Suppressor macrophage (primary cell): ENCODE data around the gene NDC1.
"Not testable (repeated sequence)": the region's sequence is repeated elsewhere in the genome, so short reads cannot be mapped to it uniquely, and the experiment has no call there.

Source experiments
- DNase-seq, 4 experiments: peaks; one replicate each; pipeline ENCODE4 v3.0.0-alpha.2; 2020 to 2022
- total RNA-seq, 17 experiments: gene quantifications; one replicate each; lab custom pipeline; 2026; ENCODE audit warnings: mixed read lengths in 6 of 17, inconsistent platforms in 3 of 17; lab: John Stamatoyannopoulos, UW

Gene NDC1
- 13.4 to 87.6 (median 54.3) reads per million in 17 experiments for total RNA-seq

GRCh38 chr1:53837924-53838653 is at the start of gene NDC1:
NDC1 (minus strand) TSS chr1:53838296; CDS start chr1:53838261, 35 bp downstream.
- DNase-seq, result peak; percentile 93 to 97 (median 96)

- not testable (repeated sequence) for DNase-seq
Observed at GRCh38 chr1:53883600-53883999, 45.5 kb upstream of the NDC1 start.

- DNase-seq, result not testable (repeated sequence)
Observed at GRCh38 chr1:53881853-53882252, 43.8 kb upstream of the NDC1 start.

- DNase-seq, result peak; percentile 8 to 83 (median 61)
Observed at GRCh38 chr1:53878492-53879105, 40.5 kb upstream of the NDC1 start.

- not testable (repeated sequence) for DNase-seq
Observed at GRCh38 chr1:53875150-53875549, 37.1 kb upstream of the NDC1 start.

GRCh38 chr1:53871773-53872484 is 33.8 kb upstream of the NDC1 start:
- no peak for DNase-seq

GRCh38 chr1:53871221-53871620 is 33.1 kb upstream of the NDC1 start:
- no peak for DNase-seq

- peak in 3 of 4 experiments; percentile 36 to 60 (median 55) for DNase-seq
Observed at GRCh38 chr1:53869454-53870117, 31.5 kb upstream of the NDC1 start.

GRCh38 chr1:53868565-53868964 is 30.5 kb upstream of the NDC1 start:
- no peak for DNase-seq

GRCh38 chr1:53862507-53862906 is 24.4 kb upstream of the NDC1 start:
- no peak for DNase-seq

- DNase-seq, result peak; percentile 47 to 71 (median 60)
Observed at GRCh38 chr1:53860967-53861411, 22.9 kb upstream of the NDC1 start.

- no peak for DNase-seq
Observed at GRCh38 chr1:53851571-53852285, 13.6 kb upstream of the NDC1 start.

- no peak for DNase-seq
Observed at GRCh38 chr1:53850082-53850673, 12.1 kb upstream of the NDC1 start.

- peak; percentile 22 to 58 (median 55) for DNase-seq
Observed at GRCh38 chr1:53847980-53848379, 9.9 kb upstream of the NDC1 start.

GRCh38 chr1:53842347-53842746 is 4.3 kb upstream of the NDC1 start:
- DNase-seq, result no peak

GRCh38 chr1:53838654-53838974 is 518 bp upstream of the NDC1 start:
- no peak for DNase-seq

- DNase-seq, result peak in 2 of 4 experiments; percentile 3 to 18
Observed at GRCh38 chr1:53837646-53837923, 511 bp downstream of the NDC1 start.

- DNase-seq, result no peak
Observed at GRCh38 chr1:53835491-53835890, 2.6 kb downstream of the NDC1 start.

GRCh38 chr1:53834776-53835175 is 3.3 kb downstream of the NDC1 start:
- DNase-seq, result no peak

GRCh38 chr1:53833393-53833792 is 4.7 kb downstream of the NDC1 start:
- DNase-seq, result no peak

GRCh38 chr1:53826367-53826766 is 11.7 kb downstream of the NDC1 start:
- DNase-seq, result peak in 3 of 4 experiments; percentile 9 to 23 (median 21)

- DNase-seq, result no peak
Observed at GRCh38 chr1:53825306-53825705, 12.8 kb downstream of the NDC1 start.
